ENCODE data around the gene DZANK1.
"Not testable (repeated sequence)": the region's sequence is repeated elsewhere in the genome, so short reads cannot be mapped to it uniquely, and the experiment has no call there.

DZANK1 gene

GRCh38 chr20:18436847-18437246 is 30.0 kb downstream of the DZANK1 start:
- no peak for DNase-seq (ENCODE audit: low spot score)

- no peak for DNase-seq (ENCODE audit: low spot score)
Measured at GRCh38 chr20:18431206-18431605, 35.6 kb downstream of the DZANK1 start.

GRCh38 chr20:18430172-18430826 is 36.5 kb downstream of the DZANK1 start:
- no peak for DNase-seq (ENCODE audit: low spot score)

- no peak for DNase-seq (ENCODE audit: low spot score)
Measured at GRCh38 chr20:18428490-18429173, 38.2 kb downstream of the DZANK1 start.

- DNase-seq (ENCODE audit: low spot score), result no peak
Measured at GRCh38 chr20:18427214-18427613, 39.6 kb downstream of the DZANK1 start.

- DNase-seq (ENCODE audit: low spot score), result no peak
Measured at GRCh38 chr20:18421608-18422007, 45.2 kb downstream of the DZANK1 start.

- no peak for DNase-seq (ENCODE audit: low spot score)
Measured at GRCh38 chr20:18416486-18416885, 50.3 kb downstream of the DZANK1 start.

GRCh38 chr20:18414140-18414539 is 52.7 kb downstream of the DZANK1 start:
- DNase-seq (ENCODE audit: low spot score), result no peak

- DNase-seq (ENCODE audit: low spot score), result no peak
Measured at GRCh38 chr20:18412221-18412901, 54.5 kb downstream of the DZANK1 start.

GRCh38 chr20:18405826-18406225 is 61.0 kb downstream of the DZANK1 start:
- no peak for DNase-seq (ENCODE audit: low spot score)

GRCh38 chr20:18404172-18404571 is 62.7 kb downstream of the DZANK1 start:
- DNase-seq (ENCODE audit: low spot score), result no peak

GRCh38 chr20:18403269-18403668 is 63.6 kb downstream of the DZANK1 start:
- no peak for DNase-seq (ENCODE audit: low spot score)

GRCh38 chr20:18401305-18401704 is 65.5 kb downstream of the DZANK1 start:
- no peak for DNase-seq (ENCODE audit: low spot score)

GRCh38 chr20:18400460-18400859 is 66.4 kb downstream of the DZANK1 start:
- no peak for DNase-seq (ENCODE audit: low spot score)

- not testable (repeated sequence) for DNase-seq (ENCODE audit: low spot score)
Measured at GRCh38 chr20:18398713-18399112, 68.1 kb downstream of the DZANK1 start.

- no peak for DNase-seq (ENCODE audit: low spot score)
Measured at GRCh38 chr20:18397030-18397429, 69.8 kb downstream of the DZANK1 start.

GRCh38 chr20:18395544-18395943 is 71.3 kb downstream of the DZANK1 start:
- DNase-seq (ENCODE audit: low spot score), result no peak

- DNase-seq (ENCODE audit: low spot score), result no peak
Measured at GRCh38 chr20:18394363-18394762, 72.5 kb downstream of the DZANK1 start.

GRCh38 chr20:18391686-18392085 is 75.1 kb downstream of the DZANK1 start:
- no peak for DNase-seq (ENCODE audit: low spot score)

- DNase-seq (ENCODE audit: low spot score), result no peak
Measured at GRCh38 chr20:18390201-18390600, 76.6 kb downstream of the DZANK1 start.

- DNase-seq (ENCODE audit: low spot score), result no peak
Measured at GRCh38 chr20:18388860-18389259, 78.0 kb downstream of the DZANK1 start.

GRCh38 chr20:18380908-18381529 is 85.8 kb downstream of the DZANK1 start:
- DNase-seq (ENCODE audit: low spot score), result no peak
